GM12801 (cell line): ENCODE data around the gene TMEM106C.
A peak's percentile ranks its signal among the peaks of the same experiment; 100 is the strongest.

ENCODE experiments used
- CTCF ChIP-seq: IDR thresholded peaks from one replicate; pipeline ENCODE4 v1.5.1; 2011; ENCODE audit warnings: control low read depth; ENCODE audit not compliant: insufficient read length; ENCODE audit errors: extremely low read depth

The TMEM106C gene

GRCh38 chr12:47963340-47964040, at the start of gene TMEM106C:
Gene TMEM106C, plus strand, starts transcription at chr12:47963596. Its CDS starts 641 bp downstream, at chr12:47964237.
- TF ChIP-seq CTCF, result peak; percentile 81

GRCh38 chr12:47920913-47921312, 42.5 kb upstream of the TMEM106C start:
- TF ChIP-seq CTCF, result no peak

- TF ChIP-seq CTCF, result no peak
These were observed 41.5 kb upstream of the TMEM106C start for GRCh38 chr12:47921907-47922306.

GRCh38 chr12:47927346-47927745, 36.0 kb upstream of the TMEM106C start:
- no peak for TF ChIP-seq CTCF

GRCh38 chr12:47930634-47931033, 32.8 kb upstream of the TMEM106C start:
- no peak for TF ChIP-seq CTCF

- no peak for TF ChIP-seq CTCF
These were observed 32.2 kb upstream of the TMEM106C start for GRCh38 chr12:47931187-47931586.

GRCh38 chr12:47935184-47935583, 28.2 kb upstream of the TMEM106C start:
- no peak for TF ChIP-seq CTCF

- no peak for TF ChIP-seq CTCF
These were observed 25.3 kb upstream of the TMEM106C start for GRCh38 chr12:47938093-47938492.
